IMR-90 (cell line): ENCODE data around the gene XRCC4.

Experiments
- CTCF ChIP-seq: conservative IDR thresholded peaks from 2 replicates; pipeline ENCODE4 v1.5.1; 2012; ENCODE audit warnings: mild to moderate bottlenecking, low read depth, low read length, improper control_type of control experiment
- MAZ ChIP-seq: IDR thresholded peaks from 2 replicates; pipeline ENCODE4 v1.6.1; 2012; ENCODE audit warnings: low read depth, mild to moderate bottlenecking, low read length, improper control_type of control experiment, moderate library complexity, borderline replicate concordance
- POLR2A ChIP-seq: IDR thresholded peaks from 2 replicates; pipeline ENCODE4 v1.6.1; 2012; ENCODE audit warnings: mild to moderate bottlenecking, low read depth, low read length
- SMC3 ChIP-seq: fragments of 150-350 bp; IDR thresholded peaks from 2 replicates; pipeline ENCODE4 v1.6.1; 2016; ENCODE audit warnings: low read depth, mild to moderate bottlenecking, antibody characterized with exemption, low read length, moderate library complexity
- USF2 ChIP-seq: fragments of 150-350 bp; IDR thresholded peaks from 2 replicates; pipeline ENCODE4 v1.6.1; 2017; ENCODE audit warnings: mild to moderate bottlenecking, antibody characterized with exemption, low read length, low read depth

DNA sequence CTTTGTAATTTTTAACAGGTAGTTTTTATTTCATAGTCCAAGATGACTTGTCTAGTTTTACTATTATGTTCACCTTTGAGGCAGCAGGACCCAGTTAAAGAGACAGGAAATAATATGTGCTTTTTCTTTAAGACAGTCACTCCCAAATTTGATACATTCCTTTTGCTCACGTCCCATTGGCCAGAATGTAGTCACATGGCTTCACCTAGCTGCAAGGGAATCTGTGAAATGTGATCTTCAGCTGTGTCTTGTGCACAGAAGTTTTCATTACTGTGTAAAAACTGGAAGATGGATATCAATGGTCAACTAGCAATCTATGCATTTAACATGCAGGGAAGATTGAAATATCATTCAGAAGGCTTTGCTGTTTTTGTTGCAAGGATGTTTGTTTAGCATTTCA, 41.1 kb downstream of the XRCC4 start:
- no peak for TF ChIP-seq POLR2A
- TF ChIP-seq CTCF = no peak
- no peak for TF ChIP-seq USF2
- no peak for TF ChIP-seq MAZ
- TF ChIP-seq SMC3 = no peak
